GM12874 (cell line): Measurements from ENCODE around the gene SPOCK1.

ENCODE experiments used
- CTCF ChIP-seq: IDR thresholded peaks from 2 replicates; pipeline ENCODE4 v1.5.1; 2011; ENCODE audit warnings: low read depth, mild to moderate bottlenecking, control low read depth, low read length, moderate library complexity; ENCODE audit not compliant: insufficient read depth

Gene SPOCK1

GRCh38 chr5:136927571-136927970, 571.6 kb downstream of the SPOCK1 start:
- TF ChIP-seq CTCF: no peak

- TF ChIP-seq CTCF: no peak
Measured at GRCh38 chr5:136926073-136926472, 573.1 kb downstream of the SPOCK1 start.
